GM21390 (cell line): Measurements from ENCODE around the gene PIK3CD.

ENCODE experiments used
- ATAC-seq: cut with Tn5 transposase; IDR thresholded peaks from one replicate; pipeline ENCODE4 v1.9.1; 2021; ENCODE audit not compliant: unreplicated experiment

Gene PIK3CD

DNA sequence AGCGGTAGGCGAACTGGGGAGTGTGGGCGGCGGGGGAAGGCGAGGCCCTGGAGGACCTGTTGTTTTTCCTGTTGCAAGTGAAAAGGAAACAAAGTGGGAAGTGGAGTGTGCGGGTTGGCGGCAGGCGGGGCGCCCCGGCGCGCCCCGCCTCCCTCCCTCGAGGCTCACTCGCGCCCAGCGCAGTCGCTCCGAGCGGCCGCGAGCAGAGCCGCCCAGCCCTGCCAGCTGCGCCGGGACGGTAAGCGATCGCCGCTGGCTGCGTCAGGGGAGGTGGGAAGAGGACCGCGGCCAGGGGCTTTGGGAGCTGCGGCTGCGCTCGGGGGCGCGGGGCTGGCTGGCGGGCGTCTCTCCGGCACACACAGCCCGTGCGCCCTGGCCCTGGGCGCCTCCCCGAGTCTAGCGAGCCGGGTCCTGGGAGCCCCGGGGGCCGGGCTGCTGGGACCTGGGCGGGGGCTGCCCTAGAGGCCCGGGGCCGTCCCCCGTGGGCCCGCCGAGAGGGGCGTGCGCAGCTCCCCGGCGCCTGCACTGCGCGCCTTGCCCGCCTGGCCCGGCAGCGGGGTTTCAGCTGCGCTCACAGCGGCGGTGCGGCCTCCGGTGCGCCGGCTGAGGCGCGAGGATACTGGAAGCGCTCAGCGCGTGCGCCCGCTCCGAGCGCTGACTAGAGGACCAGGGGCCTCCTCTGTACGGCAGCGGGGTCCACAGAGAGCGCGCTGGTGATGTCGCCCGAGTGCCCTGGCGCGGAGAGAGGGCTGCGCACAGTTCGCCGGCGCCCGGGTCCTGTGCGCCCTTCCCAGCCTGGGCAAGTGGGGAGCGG lies at the start of gene PIK3CD:
PIK3CD (plus strand) TSS at position 167 of the 814 bp plus-strand sequence. CDS start 58,725 bp downstream, outside the sequence.
- peak; percentile 38 for ATAC-seq

DNA sequence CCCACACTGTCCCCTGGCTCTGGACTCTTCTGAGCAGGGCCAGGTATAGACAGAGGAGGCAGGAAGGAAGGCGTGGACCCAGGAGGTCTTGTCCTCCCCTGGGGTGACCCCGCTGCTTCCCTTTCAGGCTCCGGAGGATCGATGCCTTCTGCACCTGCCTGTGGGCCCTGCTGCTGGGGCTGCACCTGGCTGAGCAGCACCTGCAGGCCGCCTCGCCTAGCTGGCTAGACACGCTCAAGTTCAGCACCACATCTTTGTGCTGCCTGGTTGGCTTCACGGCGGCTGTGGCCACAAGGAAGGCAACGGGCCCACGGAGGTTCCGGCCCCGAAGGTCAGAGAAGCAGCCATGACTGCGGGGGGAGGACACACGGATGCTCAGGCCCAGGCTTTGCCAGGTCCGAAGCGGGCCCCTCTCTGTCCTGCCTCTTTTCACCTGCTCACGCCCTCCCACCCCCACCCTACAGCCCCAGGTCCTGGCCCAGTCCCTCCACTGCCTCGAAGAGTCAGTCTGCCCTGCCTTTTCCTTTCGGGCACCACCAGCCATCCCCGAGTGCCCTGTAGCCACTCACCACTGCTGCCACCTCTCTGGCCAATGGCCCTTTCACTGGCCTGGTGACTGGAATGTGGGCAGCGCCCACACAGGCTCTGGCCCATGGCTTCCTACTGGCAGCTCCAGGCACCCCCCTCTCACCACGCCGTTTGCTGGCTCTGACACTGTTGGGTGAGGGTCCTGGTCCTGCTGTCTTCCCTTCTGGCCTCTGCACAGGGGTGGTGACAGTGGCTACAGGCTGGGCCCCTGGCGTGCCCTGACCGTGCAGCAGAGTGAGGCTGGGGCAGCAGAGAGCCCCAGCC lies 49.4 kb upstream of the PIK3CD start:
- ATAC-seq = no peak

DNA sequence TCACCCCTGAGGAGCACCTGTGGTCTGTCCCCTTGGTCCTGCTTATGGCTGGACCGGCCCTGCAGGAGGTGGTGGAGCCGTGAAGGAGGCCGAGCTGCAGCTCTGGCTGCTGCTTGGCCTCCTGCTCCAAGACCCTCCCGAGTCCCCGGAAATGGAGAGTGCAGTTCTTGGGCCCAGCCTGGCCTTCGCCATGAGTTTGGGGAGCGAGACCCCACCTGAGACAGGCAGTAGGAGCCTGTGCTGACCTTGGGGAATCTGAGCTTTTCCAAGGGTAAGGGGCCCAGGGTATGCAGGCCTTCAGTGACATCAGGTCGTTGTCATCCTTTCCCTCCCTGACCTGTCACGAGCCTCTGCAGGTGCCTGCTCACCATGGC lies 48.8 kb upstream of the PIK3CD start:
- no peak for ATAC-seq

DNA sequence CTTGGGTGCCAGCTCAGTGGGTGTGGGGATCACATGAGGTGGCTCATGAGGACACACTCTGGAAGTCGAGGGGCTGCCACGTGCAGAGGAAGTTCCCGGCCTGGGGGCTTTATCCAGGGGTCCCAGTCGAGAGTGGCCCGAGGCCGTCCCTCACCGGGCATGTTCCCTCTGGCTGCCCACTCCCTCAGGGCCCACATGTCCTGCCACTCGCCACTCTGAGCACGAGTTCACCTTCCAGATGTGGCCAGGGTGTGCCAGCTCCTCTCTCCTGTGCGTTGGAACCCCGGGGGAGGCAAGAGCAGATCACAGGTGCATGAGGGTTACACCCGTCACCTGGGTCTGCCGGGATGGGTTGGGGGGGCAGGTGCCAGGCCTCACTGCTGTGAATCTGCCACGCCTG lies 48.2 kb upstream of the PIK3CD start:
- ATAC-seq = no peak

DNA sequence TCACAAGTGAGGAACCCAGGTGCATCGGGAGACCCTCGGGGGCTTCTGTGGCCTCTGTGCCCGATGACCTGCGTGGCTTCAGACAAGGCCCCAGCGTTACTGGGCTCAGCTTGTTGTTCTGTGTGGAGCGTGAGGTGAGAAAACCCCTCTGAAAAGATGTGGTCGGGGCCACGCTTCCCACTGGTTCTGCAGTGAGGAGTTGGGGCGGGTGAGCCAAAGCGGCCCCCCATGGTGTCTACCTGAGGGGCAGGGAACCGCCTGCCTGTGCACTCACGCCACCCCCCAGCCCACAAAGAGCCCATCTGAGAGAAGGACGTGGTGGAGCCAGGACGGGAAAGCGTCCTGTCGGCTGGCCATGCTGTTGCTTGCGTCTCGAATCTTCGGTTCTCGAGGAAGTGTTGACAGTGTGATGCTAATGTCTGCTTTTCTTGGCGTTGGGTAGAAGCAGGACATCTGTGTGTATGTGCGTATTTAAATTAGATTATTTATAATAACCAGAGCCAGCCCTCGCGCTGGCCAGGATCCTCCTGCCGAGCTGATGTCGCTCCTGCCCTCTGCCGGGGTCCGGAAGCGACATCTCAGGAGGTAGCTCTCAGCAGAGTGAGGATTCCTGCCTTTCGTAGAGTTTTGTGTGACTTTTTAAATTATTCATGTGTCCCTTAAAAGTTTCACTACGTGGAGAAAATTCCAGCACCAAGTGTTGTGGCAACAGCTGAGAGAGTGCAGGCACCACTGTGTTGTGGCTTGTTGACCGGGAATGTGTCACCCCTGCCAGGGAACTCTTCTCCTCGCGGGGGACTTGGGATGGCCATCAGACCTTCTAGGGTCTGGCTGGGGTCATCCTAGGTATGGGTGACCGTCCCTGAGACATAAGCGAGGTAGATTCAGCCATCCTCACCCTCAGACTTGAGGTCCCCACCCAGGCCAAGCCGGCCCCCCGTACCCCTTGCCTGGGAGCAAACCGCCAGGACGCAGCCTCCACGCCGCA lies 47.5 kb upstream of the PIK3CD start:
- no peak for ATAC-seq

DNA sequence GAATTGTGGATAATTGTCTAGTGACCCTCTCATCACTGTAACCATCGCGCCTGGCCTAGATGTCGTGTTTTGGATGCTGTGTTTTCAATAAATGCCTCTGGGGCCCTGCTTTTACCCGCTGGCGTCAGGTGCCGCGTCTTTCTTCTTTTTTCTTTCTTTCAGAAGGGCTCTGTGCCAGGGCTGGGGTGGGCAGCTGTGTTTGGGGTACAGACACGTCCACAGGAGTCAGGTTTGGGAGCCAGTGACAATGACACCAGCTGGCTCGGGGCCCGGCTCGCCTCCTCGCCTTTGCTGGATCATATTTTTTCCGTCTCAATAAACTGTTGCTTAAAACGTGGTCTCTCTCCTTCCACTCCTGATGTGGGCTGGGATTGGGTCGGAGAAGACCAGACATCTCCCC lies 46.7 kb upstream of the PIK3CD start:
- no peak for ATAC-seq

DNA sequence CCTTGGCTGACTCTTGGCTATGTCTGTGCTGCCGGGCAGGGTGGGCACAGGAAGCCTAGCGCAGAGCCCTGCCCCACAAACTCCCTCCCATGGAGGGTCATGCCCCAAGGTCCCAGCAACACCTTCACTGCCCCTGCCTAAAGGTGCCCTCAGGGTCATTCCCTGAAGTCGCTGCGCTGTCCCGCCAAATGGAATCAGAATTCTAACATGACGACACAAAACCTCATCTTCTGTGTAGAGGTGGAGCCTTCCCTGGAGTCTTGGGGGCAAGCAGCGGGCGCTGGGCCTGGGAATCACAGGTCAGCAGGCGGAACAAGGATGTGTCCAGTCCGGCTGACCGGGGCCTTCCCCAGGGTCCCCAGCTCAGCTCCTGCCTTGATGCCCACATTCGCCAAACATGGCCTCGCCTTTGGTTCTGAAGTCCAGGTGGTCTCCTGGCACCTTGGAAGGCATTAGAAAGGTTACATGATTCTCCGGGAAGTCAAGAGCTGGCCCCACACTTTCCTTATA lies 45.5 kb upstream of the PIK3CD start:
- no peak for ATAC-seq

DNA sequence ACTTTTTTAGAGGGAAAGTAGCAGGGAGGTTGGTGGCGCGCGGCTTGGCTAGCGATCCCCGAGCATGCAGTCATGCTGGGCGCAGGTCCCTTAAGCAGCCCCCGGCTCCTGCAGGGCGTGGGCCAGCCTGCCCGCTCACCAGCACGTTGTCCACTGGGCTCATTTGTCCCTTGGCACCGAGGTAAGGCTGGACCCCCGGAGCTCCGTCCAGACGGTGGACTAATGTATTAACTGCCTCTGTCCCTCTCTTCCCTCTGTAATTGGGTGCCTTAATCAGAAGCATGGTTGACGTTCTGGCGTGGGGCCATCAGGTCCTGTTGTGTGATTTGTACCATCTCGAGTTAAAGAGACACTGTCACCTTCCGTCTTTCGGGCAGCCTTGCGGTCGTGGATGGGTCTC lies 45.1 kb upstream of the PIK3CD start:
- no peak for ATAC-seq

DNA sequence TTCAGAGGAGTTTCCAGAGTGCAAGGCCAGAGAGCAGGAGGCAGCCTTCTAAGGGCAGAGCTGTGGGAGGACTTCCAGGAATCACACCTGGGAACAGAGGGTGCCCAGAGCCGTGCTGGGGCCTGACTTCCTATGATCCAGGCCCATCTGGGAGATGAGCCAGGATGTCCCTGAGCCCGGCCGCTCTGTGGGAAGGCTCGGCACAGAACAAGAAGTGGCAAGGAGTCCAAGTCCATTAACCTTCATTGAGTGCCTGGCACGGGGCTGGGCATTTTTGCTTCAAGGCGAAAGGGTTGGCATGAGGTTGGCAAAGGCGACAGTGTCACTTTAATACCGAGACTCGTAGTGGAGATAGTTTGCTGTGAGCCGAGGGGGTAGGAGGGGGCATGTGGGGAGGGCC lies 44.6 kb upstream of the PIK3CD start:
- ATAC-seq = no peak

DNA sequence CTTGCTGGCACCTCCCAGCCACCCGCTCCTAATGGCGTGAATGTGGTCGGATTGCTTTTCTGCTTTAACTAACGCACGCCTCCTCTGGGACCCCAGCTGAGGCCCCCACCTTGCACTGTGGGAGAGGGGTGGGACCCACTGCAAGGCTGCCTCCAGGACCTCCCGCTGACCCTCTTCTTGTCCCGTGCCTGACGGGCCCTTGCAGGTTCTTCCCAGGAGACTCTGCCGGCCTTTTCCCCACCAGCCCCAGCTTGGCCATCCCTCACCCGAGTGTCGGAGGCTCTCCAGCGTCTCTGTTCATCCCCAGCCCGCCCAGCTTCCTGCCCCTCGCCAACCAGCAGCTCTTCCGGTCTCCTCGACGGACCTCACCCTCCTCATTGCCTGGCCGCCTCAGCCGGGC lies 44.2 kb upstream of the PIK3CD start:
- ATAC-seq = no peak

DNA sequence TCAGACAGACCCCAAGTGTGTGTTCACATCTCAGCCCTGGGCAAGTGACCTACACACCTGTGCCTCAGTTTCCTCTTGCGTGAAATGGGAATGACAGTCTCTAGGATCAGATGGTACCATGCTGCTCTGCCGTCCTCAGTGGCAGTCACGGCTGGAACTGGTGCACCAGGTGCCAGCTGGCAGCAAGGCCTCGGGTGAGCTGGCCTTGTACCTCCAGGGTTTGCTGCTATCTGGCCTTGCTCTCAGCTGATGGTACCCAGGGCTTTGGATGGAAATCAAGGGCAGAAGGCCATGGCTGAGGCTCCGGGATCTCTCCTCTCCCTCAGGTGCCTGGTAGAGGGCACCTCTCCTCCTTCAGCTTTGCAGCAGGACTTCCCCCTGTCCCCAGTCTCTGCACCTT lies 41.5 kb upstream of the PIK3CD start:
- no peak for ATAC-seq

DNA sequence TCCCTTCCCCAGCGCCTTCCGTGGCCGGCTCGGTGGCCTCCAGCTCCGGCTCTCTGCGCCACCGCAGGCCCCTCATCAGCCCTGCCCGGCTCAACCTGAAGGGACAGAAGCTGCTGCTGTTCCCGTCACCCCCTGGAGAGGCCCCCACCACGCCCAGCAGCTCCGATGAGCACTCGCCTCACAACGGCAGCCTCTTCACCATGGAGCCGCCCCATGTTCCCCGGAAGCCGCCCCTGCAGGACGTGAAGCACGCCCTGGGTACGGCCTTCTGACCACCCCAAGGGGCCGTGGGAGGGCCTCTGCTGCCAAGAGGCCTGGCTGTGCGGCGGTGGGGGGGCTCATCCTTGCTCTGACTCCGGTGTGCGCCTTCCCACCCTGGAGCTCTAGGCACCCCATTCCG lies 41.0 kb upstream of the PIK3CD start:
- ATAC-seq = no peak

DNA sequence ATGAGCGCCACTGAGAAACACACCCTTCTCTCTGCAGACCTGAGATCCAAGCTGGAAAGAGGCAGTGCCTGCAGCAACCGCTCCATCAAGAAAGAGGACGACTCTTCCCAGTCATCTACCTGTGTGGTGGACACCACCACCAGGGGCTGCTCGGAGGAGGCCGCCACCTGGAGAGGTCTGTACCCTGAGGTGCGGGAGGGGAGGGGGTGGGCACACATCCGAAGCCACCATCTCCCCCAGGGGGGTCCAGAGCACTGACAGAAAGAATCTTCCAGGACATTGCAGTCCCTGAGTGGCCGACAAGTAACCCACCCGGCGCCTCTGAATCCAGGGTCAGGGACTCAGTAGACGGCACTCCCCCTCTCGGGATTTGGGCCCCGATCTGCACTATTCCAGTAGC lies 39.8 kb upstream of the PIK3CD start:
- ATAC-seq = no peak

DNA sequence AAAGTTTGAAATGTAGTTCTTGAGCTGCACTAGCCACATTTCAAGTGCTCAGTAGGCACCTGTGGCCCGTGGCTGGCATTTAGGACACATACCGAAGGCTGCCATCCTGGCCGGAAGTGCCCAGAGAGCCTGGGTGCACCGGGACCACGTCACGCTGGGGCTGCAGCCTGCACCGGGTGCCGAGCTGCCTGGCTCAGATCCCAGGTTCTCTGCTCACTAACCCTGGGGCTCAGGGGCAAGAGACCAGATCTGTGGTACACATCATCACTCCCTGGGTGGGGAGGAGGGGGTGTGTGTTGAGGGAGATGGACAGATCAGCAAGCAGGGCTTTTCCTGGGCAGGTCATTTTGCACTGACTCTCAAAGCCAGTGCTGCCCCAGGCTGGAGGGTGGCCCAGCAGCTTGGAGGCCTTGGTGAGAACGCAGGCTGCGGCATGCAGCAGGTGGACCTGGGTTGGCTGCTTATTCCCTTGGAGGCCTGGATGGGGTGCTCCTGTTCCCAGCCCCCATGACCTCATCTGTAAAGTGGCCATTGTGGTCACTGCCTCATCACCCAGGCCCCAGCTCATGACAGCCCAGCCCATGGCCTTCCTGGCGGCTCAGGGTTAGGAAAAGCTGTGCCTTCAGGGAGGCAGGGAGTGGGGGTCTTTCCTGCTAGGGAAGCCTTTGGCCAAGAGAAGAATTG lies 39.2 kb upstream of the PIK3CD start:
- ATAC-seq = no peak

DNA sequence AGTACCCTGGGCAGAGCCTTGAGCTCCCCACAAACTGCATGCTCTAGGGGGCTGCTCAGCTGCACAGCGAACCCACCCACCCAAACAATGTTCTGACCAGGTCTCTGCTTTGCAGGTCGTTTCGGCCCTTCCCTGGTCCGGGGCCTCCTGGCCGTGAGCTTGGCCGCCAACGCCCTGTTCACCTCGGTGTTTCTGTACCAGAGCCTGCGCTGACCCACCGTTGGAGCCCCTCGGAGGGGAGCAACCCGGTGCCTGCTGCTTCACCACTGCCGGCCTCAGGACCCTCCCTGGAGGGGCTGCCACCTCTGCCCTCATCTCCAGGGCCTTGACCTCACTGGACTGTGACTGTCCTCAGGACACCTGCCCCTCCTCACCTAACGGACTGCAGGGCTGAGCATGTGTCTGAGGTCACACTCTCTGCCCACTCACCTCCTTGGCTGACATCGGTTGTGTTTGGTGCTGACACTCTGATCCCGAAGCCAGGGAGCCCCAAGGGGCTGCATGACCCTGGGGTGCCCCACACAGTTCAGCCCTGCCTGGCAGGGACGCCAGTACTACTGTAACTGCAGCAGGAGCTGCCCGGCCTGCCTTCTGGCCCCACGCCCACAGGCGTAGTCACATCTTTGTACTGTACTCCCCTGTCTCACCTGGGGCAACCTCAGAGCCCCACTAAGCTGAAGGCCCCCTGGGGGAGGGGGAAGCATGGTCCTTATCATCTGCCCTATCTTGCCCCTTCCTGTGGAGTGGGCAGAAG lies 38.5 kb upstream of the PIK3CD start:
- ATAC-seq = no peak

DNA sequence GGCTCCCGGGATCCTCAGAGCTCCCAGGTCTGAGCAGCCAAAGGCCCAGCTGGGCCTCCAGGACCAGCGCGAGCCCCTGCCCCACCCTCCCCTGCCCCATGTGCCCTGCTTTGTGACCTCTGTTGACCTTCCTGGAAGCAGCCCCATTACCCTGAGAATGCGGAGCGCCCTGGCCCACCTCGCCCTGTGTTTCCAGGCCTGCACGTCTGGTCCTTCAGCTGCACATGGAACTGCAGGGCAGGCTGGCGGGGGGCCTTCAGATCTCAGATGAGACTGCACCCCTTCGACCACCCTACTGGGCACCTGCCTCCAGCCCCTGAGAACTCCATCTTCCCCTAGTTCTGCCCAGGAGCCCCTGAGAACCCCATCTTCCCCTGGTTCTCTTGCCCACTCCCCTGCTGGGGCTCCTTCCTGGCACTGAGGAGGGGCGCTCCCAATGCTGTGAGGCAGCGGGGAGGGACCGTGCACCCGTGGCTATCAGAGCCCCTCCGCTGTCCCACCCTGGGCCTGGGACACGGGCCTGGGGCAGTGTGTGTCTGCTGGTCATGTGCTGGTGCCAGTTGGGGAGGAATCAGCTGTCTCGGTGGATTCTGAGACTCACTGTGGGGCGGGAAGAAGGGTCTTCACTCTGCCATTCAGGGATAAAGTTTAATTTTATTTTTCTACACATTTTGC lies 37.8 kb upstream of the PIK3CD start:
- ATAC-seq = no peak

DNA sequence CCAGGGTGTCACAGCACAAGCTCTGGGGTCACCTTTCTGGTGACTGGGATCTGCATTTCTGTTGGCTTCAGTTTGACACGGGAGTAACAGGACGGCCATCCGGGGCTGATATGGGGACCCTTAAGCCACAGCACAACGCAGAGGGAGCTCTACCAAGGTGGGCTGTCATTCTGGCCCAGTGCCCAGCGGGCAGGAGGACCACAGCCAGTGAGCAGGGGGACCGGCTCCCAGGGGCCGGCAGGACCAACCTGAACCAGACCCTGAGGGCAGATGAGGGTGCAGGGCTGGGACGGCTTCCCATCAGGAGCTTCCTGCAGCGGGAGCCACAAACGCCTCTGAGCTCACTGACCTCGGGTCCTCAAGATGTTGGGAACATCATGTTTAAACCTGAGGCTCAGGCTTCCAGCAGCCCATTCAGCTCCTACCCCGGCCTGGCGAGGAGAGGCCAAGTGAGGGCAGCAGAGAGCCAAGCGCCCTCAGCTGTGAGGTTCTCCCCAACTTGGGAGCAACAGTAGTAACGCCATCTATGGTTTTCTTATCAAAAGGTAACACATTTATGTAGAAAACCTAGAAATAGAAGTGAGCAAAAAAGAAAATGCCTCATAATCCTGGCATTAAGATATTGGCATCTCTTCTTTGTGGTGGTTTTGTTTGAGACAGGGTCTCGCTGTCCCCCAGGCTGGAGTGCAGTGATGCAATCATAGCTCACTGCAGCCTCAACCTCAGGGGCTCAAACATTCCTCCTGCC lies 36.0 kb upstream of the PIK3CD start:
- no peak for ATAC-seq

DNA sequence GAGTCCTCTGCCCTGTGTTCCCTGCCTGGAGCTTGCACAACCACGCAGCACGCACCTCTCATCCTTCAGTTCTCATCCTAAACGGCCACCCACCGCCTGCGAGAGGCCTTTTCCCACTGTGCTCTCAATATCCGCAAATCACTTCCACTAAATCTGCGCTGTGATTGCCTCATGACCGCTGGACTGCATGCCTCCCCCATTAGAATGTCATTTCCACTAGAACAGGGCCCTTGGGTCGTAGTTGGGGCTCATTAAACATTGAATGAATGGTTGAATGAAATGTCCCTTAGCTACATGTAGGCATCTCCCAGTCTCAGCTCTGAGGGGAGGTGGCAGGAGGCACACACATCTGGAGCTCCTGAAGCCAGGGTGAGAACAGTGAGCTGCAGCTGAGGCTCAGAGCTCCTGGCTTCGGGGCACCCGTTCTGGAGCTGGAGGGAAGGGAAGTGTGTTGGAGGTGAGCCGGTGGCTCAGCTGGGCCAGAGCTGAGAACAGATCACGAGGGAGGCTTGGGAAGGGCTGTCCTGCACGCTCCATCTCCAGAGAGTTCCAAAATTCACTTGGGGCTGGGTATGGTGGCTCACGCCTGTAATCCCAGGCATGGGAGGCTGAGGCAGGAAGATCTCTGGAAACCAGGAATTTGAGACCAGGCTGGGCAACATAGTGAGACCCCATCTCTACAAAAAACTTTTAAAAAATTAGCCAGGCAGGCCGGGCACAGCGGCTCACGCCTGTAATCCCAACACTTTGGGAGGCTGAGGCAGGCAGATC lies 32.4 kb upstream of the PIK3CD start:
- no peak for ATAC-seq
